ENCODE data around the gene FAM50A. TPM values are rescaled to one million over a fixed set of nuclear protein-coding genes. Genes with fewer than 3 reads are reported as not detected.

The FAM50A gene
- total and polyA plus RNA-seq, 2 of the 4 experiments (the other 2 are of a cell fraction): 46.4 to 119 TPM

GRCh38 chrX:154441564-154441963, 2.4 kb upstream of the FAM50A start:
- Histone ChIP-seq H3K9me3 (ENCODE audit: control insufficient read depth, insufficient read depth, low read length) (no peaks in the 10 kb centered on the region; the same call in 1 of the 2 replicates), H3K9ac (ENCODE audit: low read depth, low read length) (no peak overlapping the region), H3K27ac (ENCODE audit: insufficient read depth, low read length) (no peak overlapping the region), H3K23ac (ENCODE audit: low read depth, low read length) (no peak overlapping the region), H2BK15ac (ENCODE audit: low read depth, low read length) (no peak overlapping the region), H3K14ac (replicated peaks; ENCODE audit: low read depth, low read length) (no peak overlapping the region), H4K8ac (ENCODE audit: low read depth in 2 of 2, low read length in 2 of 2) (no peak overlapping the region), H4K5ac (ENCODE audit: low read depth, low read length) (no peak overlapping the region), H3K18ac (ENCODE audit: low read depth, low read length) (no peak overlapping the region), H3K4ac (ENCODE audit: low read depth, low read length) (no peak overlapping the region), H2BK20ac (ENCODE audit: low read depth, low read length) (no peak overlapping the region), H3K56ac (ENCODE audit: extremely low read depth, insufficient read depth, low read length) (no peak overlapping the region), H3K79me1 (ENCODE audit: low read depth in 1 of 2, low read length in 2 of 2) (peaks cover 0 to 21% of the 10 kb centered on the region in 2 experiments; a peak in 2 of 4 replicates), H4K20me1 (ENCODE audit: insufficient read depth, low read length) (peaks cover 14% of the 10 kb centered on the region), H3K4me3 (ENCODE audit: insufficient read depth, low read depth, low read length) (no peak overlapping the region), H2AFZ (replicated peaks; ENCODE audit: low read length, poor library complexity) (no peak overlapping the region), H3K4me2 (ENCODE audit: low read depth, low read length) (no peak overlapping the region), H3K36me3 (ENCODE audit: control insufficient read depth, insufficient read depth, low read length) (peaks cover 37% of the 10 kb centered on the region), H2BK5ac (ENCODE audit: low read depth, low read length, poor library complexity, severe bottlenecking) (no peak overlapping the region), H2BK120ac (ENCODE audit: low read depth, low read length) (no peak overlapping the region), H3K9me1 (ENCODE audit: insufficient read depth, low read length) (no peaks in the 10 kb centered on the region), H3K4me1 (ENCODE audit: control insufficient read depth, insufficient read depth, low read length) (peaks cover 11% of the 10 kb centered on the region), H4K91ac (ENCODE audit: insufficient read depth, low read depth, low read length) (no peak overlapping the region), H2AK9ac (replicated peaks; ENCODE audit: low read depth, low read length, poor library complexity) (no peak overlapping the region), H3K27me3 (ENCODE audit: control insufficient read depth, insufficient read depth, low read length) (no peaks in the 10 kb centered on the region), H2AK5ac (ENCODE audit: low read depth, low read length) (no peak overlapping the region)
- intact Hi-C loops (cut with micrococcal nuclease) (no loop called here), dilution Hi-C loops (cut with HindIII; ENCODE audit: low sequenced_read_pairs, unreplicated experiment) (no loop called here), in situ Hi-C loops (cut with MboI; ENCODE audit: low sequenced_read_pairs) (no loop called here)
- ChIA-PET CTCF (no interaction called here), POLR2A (ENCODE audit: unreplicated experiment) (no interaction called here)
- ATAC-seq (ENCODE audit: low read depth) (no peak), DNase-seq (no peak)
- BruUV-seq (replicated peaks): no TSS peak
- 92% methylated on average over 5 of the region's 11 CpGs; no CpG with 5 or more reads in 1 of the 2 experiments for WGBS, 2 experiments (ENCODE audit: extremely low coverage in 2 of 2, insufficient read length in 1 of 2)
- no peak for TF ChIP-seq POLR2A (IDR thresholded peaks at IDR 0.05; ENCODE audit: low read depth, low read length)
- TF ChIP-seq RFX5 (IDR thresholded peaks at IDR 0.05; ENCODE audit: low read depth, low read length): no peak
- TF ChIP-seq CHD1 (IDR thresholded peaks at IDR 0.05; ENCODE audit: low read depth, low read length): no peak
- TF ChIP-seq FOS (IDR thresholded peaks at IDR 0.05; ENCODE audit: low read depth, low read length): no peak
